ENCODE measurements around the gene NRROS. TPM values are rescaled to one million over a fixed set of nuclear protein-coding genes. Genes with fewer than 3 reads are reported as not detected.

Gene NRROS
- total and polyA plus RNA-seq, 2 of the 4 experiments (the other 2 are of a cell fraction), result 0.10 TPM; not detected in 1

GRCh38 chr3:196602673-196603072 is 36.8 kb upstream of the NRROS start:
- Histone ChIP-seq H4K8ac (ENCODE audit: low read depth in 2 of 2, low read length in 2 of 2) (no peak overlapping the region), H3K79me1 (ENCODE audit: low read depth in 1 of 2, low read length in 2 of 2) (no peaks in the 10 kb centered on the region), H3K4me3 (ENCODE audit: insufficient read depth, low read depth, low read length) (no peak overlapping the region), H4K20me1 (ENCODE audit: insufficient read depth, low read length) (no peaks in the 10 kb centered on the region), H2BK15ac (ENCODE audit: low read depth, low read length) (no peak overlapping the region), H3K4me2 (ENCODE audit: low read depth, low read length) (no peak overlapping the region), H2AFZ (replicated peaks; ENCODE audit: low read length, poor library complexity) (no peak overlapping the region), H3K36me3 (ENCODE audit: control insufficient read depth, insufficient read depth, low read length) (no peaks in the 10 kb centered on the region), H2BK5ac (ENCODE audit: low read depth, low read length, poor library complexity, severe bottlenecking) (no peak overlapping the region), H3K27ac (ENCODE audit: insufficient read depth, low read length) (no peak overlapping the region), H3K9me3 (ENCODE audit: control insufficient read depth, insufficient read depth, low read length) (no peaks in the 10 kb centered on the region), H3K56ac (ENCODE audit: extremely low read depth, insufficient read depth, low read length) (no peak overlapping the region), H3K23ac (ENCODE audit: low read depth, low read length) (no peak overlapping the region), H2BK120ac (ENCODE audit: low read depth, low read length) (no peak overlapping the region), H4K5ac (ENCODE audit: low read depth, low read length) (no peak overlapping the region), H3K4me1 (ENCODE audit: control insufficient read depth, insufficient read depth, low read length) (no peaks in the 10 kb centered on the region), H3K27me3 (ENCODE audit: control insufficient read depth, insufficient read depth, low read length) (peaks cover 16% of the 10 kb centered on the region), H3K9me1 (ENCODE audit: insufficient read depth, low read length) (no peaks in the 10 kb centered on the region), H2AK5ac (ENCODE audit: low read depth, low read length) (no peak overlapping the region), H3K14ac (replicated peaks; ENCODE audit: low read depth, low read length) (no peak overlapping the region), H2AK9ac (replicated peaks; ENCODE audit: low read depth, low read length, poor library complexity) (no peak overlapping the region), H2BK20ac (ENCODE audit: low read depth, low read length) (no peak overlapping the region), H3K9ac (ENCODE audit: low read depth, low read length) (no peak overlapping the region), H3K18ac (ENCODE audit: low read depth, low read length) (no peak overlapping the region), H4K91ac (ENCODE audit: insufficient read depth, low read depth, low read length) (no peak overlapping the region), H3K4ac (ENCODE audit: low read depth, low read length) (no peak overlapping the region)
- ChIA-PET POLR2A (ENCODE audit: unreplicated experiment) (interaction anchor here (0.7 kb wide), 1 partner anchor 58 kb away, joined by 5 read pairs; no protein-coding TSS in a partner anchor), CTCF (interaction anchor here (0.6 kb wide), 1 partner anchor 100 kb away, joined by 3 read pairs; no protein-coding TSS in a partner anchor)
- dilution Hi-C loops (cut with HindIII; ENCODE audit: low sequenced_read_pairs, unreplicated experiment), result no loop called here
- BruUV-seq (replicated peaks), result no TSS peak
- in situ Hi-C loops (cut with MboI; ENCODE audit: low sequenced_read_pairs), result loop anchor here (25.0 kb wide), 1 partner anchor 360 kb away; the partner anchor contains the start of gene PIGZ
- no peak for ATAC-seq (ENCODE audit: low read depth)
- TF ChIP-seq CEBPB (IDR thresholded peaks at IDR 0.05; ENCODE audit: low read depth, low read length), result no peak
- TF ChIP-seq USF2 (IDR thresholded peaks at IDR 0.05; ENCODE audit: low read depth, low read length), result no peak
- no peak for TF ChIP-seq CTCF (conservative IDR thresholded peaks at IDR 0.05; ENCODE audit: low read depth, low read length)
- no peak for TF ChIP-seq RCOR1 (IDR thresholded peaks at IDR 0.05; ENCODE audit: insufficient replicate concordance, low read length)
- TF ChIP-seq ELK1 (IDR thresholded peaks at IDR 0.05; ENCODE audit: borderline replicate concordance, low read depth, low read length), result no peak
- no peak for TF ChIP-seq CHD1 (IDR thresholded peaks at IDR 0.05; ENCODE audit: low read depth, low read length)
- TF ChIP-seq RFX5 (IDR thresholded peaks at IDR 0.05; ENCODE audit: low read depth, low read length), result no peak
- TF ChIP-seq BHLHE40 (IDR thresholded peaks at IDR 0.05; ENCODE audit: low read depth, low read length), result no peak
- no peak for DNase-seq
- whole genome bisulfite sequencing, 2 experiments (ENCODE audit: extremely low coverage in 2 of 2, insufficient read length in 1 of 2), result 100% methylated on average over 1 of the region's 6 CpGs; no CpG with 5 or more reads in 1 of the 2 experiments
- intact Hi-C loops (cut with micrococcal nuclease), result loop anchor here (10.0 kb wide), 1 partner anchor 342 kb away; the partner anchor contains the start of gene NCBP2

Data from IMR-90 (cell line).